Measurements from ENCODE around the gene TINAGL1.

DNA sequence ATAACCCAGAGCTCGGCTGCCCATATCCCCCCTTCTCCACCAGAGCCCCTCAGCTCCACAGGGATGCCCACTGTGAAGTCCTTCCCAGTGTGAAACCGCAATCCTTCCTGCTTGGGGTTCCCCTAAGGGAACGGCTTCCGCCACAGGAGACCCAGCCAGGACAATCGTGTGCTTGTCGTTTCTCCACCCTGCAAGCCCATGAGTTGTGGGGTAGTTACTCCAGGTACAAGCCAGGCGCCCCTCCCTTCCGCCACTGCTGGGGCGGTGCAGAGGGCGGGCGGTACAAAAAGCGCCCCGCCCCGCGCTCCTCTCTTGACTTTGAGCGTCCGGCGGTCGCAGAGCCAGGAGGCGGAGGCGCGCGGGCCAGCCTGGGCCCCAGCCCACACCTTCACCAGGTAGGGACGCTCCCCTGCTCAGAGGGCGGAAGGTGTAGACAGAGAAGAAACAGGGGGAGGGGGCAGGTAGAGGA is at the start of gene TINAGL1:
- TF ChIP-seq CTCF (IDR thresholded peaks at IDR 0.05; ENCODE audit: low read depth, low read length) = no peak
- TF ChIP-seq EZH2phosphoT487 (IDR thresholded peaks at IDR 0.05; ENCODE audit: low read depth) = no peak
